ENCODE measurements around the gene GFER. TPM values are rescaled to one million over a fixed set of nuclear protein-coding genes. Genes with fewer than 3 reads are reported as not detected.

The GFER gene
- total RNA-seq, 1 donor from 2014 or later, result 31.6 TPM

- H3K27me3 Mint-ChIP-seq, result peaks cover 10% of the 10 kb centered on the region
- H3K4me3 Mint-ChIP-seq, result no peak overlapping the region
- no peak overlapping the region for H3K27ac Mint-ChIP-seq
- no peaks in the 10 kb centered on the region for H3K9me3 Mint-ChIP-seq
- TF ChIP-seq, protein P1, sequence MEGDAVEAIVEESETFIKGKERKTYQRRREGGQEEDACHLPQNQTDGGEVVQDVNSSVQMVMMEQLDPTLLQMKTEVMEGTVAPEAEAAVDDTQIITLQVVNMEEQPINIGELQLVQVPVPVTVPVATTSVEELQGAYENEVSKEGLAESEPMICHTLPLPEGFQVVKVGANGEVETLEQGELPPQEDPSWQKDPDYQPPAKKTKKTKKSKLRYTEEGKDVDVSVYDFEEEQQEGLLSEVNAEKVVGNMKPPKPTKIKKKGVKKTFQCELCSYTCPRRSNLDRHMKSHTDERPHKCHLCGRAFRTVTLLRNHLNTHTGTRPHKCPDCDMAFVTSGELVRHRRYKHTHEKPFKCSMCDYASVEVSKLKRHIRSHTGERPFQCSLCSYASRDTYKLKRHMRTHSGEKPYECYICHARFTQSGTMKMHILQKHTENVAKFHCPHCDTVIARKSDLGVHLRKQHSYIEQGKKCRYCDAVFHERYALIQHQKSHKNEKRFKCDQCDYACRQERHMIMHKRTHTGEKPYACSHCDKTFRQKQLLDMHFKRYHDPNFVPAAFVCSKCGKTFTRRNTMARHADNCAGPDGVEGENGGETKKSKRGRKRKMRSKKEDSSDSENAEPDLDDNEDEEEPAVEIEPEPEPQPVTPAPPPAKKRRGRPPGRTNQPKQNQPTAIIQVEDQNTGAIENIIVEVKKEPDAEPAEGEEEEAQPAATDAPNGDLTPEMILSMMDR (IDR thresholded peaks at IDR 0.05), result no peak
- POLR2A ChIA-PET, result interaction anchor here (0.5 to 21.9 kb wide), 3 partner anchors 16 to 174 kb away, joined by 4 to 351 read pairs (median 11); partner anchors contain the start of genes NDUFB10, RNF151 and RPS2
- ATAC-seq (ENCODE audit: low read depth) (no peak), DNase-seq (no peak)
- H3K36me3 Mint-ChIP-seq (ENCODE audit: low read depth), result peaks cover 37% of the 10 kb centered on the region
- intact Hi-C loops (cut with micrococcal nuclease), result no loop called here
- H3K4me1 Mint-ChIP-seq, result peaks cover 14% of the 10 kb centered on the region
- CTCF ChIA-PET, result no interaction called here
Measured at GRCh38 chr16:1977875-1978268, 6.1 kb upstream of the GFER start.

DNA sequence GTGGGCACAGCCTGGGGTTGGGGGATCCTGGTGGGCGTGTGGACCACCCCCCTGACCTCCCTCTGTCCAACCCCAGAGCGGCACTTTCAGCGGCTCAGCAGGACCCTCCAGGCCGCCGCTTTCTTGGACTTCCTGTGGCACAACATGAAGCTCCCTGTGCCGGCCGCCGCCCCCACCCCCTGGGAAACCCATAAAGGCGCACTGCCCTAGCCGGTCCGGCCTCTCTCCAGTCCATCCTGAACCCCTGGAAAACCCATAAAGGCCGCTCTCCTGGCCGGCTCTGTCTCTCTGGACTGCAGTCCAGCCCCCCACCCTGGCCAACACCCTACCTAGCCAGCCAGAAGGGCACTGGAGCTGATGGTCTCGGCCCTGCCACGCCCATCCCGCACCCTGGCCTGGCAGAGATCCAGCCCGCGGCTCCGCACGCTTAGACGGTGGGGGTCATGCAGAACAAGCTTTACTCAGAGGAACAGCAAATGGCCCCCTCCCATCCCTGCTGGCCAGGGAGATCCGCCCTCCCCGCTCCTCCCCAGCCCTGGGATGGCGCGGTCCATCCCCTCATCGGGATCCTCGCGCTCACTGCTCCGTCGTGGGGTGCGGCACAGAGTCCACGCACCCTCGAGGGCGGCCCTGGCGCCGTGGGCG, 5.4 kb upstream of the GFER start:
- H3K27ac Mint-ChIP-seq, result no peak overlapping the region
- ChIA-PET CTCF (no interaction called here), POLR2A (interaction anchor here (0.5 to 21.9 kb wide), 5 partner anchors 14 to 174 kb away, joined by 3 to 351 read pairs (median 4); partner anchors contain the start of genes NDUFB10, RNF151 and RPS2)
- H3K27me3 Mint-ChIP-seq, result peaks cover 14% of the 10 kb centered on the region
- peaks cover 14% of the 10 kb centered on the region for H3K4me1 Mint-ChIP-seq
- intact Hi-C loops (cut with micrococcal nuclease), result no loop called here
- peaks cover 37% of the 10 kb centered on the region for H3K36me3 Mint-ChIP-seq (ENCODE audit: low read depth)
- TF ChIP-seq, protein P1 (IDR thresholded peaks at IDR 0.05), result no peak
- no peak for ATAC-seq (ENCODE audit: low read depth)
- no peaks in the 10 kb centered on the region for H3K9me3 Mint-ChIP-seq
- H3K4me3 Mint-ChIP-seq, result no peak overlapping the region
- no peak for DNase-seq

DNA sequence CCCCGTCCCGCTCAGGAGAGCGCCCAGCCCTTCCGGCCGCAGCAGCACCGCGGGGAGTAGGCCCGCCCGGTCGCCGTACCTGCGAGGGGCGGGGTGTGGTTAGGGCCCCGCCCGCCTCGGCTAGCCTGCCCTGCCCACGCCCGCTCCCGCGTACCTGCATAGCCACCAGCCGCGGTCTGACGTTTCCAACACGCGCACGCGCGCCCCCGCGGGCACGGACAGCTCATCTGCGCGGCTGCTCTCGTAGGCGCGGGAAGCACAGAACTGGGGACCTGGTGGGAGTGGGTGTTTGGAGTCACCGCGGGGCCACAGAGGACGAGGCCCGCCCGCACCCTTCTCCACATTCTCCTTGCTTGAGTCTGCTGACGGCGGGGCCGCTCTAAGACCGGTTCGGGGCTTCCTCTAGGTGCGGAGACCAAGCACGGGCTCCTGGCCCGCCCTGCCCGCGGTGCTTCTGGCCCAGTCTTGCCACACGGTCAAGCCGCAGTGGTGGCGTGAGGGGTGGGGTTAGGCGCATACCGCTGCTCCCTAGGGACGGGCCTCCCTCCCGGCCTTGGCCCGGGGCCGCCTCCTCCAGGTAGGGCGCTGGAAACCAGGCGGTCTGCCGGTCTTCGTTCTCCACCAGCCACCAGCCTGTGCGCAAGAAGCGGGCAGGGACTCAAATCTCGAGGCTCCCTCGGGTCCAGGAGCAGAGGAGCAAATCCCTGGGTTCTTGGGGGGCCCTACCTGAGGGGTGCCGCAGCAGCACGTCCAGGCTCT, 4.5 kb upstream of the GFER start:
- Mint-ChIP-seq H3K27me3 (peaks cover 14% of the 10 kb centered on the region), H3K9me3 (no peaks in the 10 kb centered on the region), H3K4me1 (peaks cover 15% of the 10 kb centered on the region), H3K4me3 (no peak overlapping the region), H3K27ac (no peak overlapping the region), H3K36me3 (ENCODE audit: low read depth) (peaks cover 32% of the 10 kb centered on the region)
- TF ChIP-seq, protein P1 (IDR thresholded peaks at IDR 0.05), result no peak
- ChIA-PET CTCF (no interaction called here), POLR2A (interaction anchor here (0.8 to 21.9 kb wide), 4 partner anchors 8 to 172 kb away, joined by 3 to 351 read pairs (median 13); partner anchors contain the start of genes NDUFB10, RNF151, RPS2 and TBL3)
- intact Hi-C loops (cut with micrococcal nuclease), result no loop called here
- ATAC-seq (ENCODE audit: low read depth) (no peak), DNase-seq (no peak)

DNA sequence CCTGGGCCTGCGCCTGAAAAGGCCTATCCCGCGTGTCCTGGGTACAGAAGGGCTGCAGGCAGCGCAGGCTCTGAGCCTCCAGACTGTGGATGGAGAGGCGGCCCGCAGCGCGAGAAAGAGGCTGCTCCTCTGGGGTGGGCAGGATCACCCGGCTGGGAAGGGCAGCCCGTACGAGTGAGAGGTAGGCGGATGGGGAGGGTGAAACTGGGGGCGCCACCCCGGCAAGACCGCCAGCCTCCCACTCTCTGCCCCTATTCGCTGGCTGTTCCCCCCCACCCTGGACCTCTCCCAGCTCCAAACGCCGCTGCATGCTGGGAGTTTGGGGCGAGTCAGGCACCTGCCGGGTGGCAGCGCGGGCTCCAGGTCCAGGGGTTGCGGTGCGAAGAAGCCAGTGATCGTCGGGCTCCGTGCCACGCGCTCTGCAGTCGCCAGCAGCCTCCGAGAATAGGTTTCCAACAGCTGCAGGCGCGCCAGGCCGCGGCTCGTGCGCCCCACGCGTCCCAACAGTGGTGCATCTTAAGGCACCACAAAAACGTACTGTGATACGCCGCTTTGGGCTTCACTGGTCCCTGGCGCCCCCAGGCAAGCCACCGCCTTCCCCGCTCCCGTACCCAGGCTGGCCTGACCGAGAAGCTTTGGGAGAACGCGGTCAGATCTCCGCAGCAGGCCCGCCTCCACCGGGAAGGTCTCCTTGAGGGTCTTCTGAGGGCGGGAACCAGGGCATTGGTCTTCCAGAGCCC, 3.8 kb upstream of the GFER start:
- CTCF ChIA-PET, result no interaction called here
- no peaks in the 10 kb centered on the region for H3K9me3 Mint-ChIP-seq
- no peak for DNase-seq
- peaks cover 14% of the 10 kb centered on the region for H3K27me3 Mint-ChIP-seq
- intact Hi-C loops (cut with micrococcal nuclease), result no loop called here
- H3K27ac Mint-ChIP-seq, result no peak overlapping the region
- POLR2A ChIA-PET, result interaction anchor here (0.6 to 21.9 kb wide), 5 partner anchors 9 to 175 kb away, joined by 5 to 351 read pairs (median 15); partner anchors contain the start of genes NDUFB10, RNF151, RPS2 and SYNGR3
- TF ChIP-seq, protein P1 (IDR thresholded peaks at IDR 0.05), result no peak
- H3K36me3 Mint-ChIP-seq (ENCODE audit: low read depth), result peaks cover 25% of the 10 kb centered on the region
- no peak for ATAC-seq (ENCODE audit: low read depth)
- peaks cover 22% of the 10 kb centered on the region for H3K4me1 Mint-ChIP-seq
- no peak overlapping the region for H3K4me3 Mint-ChIP-seq
